Upper lobe of right lung (tissue), 1 donor: ENCODE results near the gene HERC4. TPM values are rescaled to one million over a fixed set of nuclear protein-coding genes. Genes with fewer than 3 reads are reported as not detected.
A peak's percentile ranks its signal among the peaks of the same experiment; 100 is the strongest.

ENCODE experiments used
- ATAC-seq: fragments of 200-7000 bp; cut with Tn5 transposase; one replicate; pipeline ENCODE4 v1.9.1; 2020; ENCODE audit warnings: mild to moderate bottlenecking, moderate library complexity
- DNase-seq: peaks from one replicate; pipeline ENCODE4 v3.0.0-alpha.2; 2020
- H3K27ac ChIP-seq: fragments of 200-600 bp; one replicate; pipeline ENCODE4 v1.8.0; 2022
- H3K27me3 ChIP-seq: fragments of 200-600 bp; one replicate; pipeline ENCODE4 v1.8.0; 2022; ENCODE audit warnings: mild to moderate bottlenecking
- H3K36me3 ChIP-seq: fragments of 200-600 bp; one replicate; pipeline ENCODE4 v1.8.0; 2022
- H3K4me1 ChIP-seq: fragments of 200-600 bp; one replicate; pipeline ENCODE4 v1.8.0; 2022
- H3K4me3 ChIP-seq: fragments of 200-600 bp; one replicate; pipeline ENCODE4 v1.8.0; 2022; ENCODE audit warnings: mild to moderate bottlenecking
- H3K9me3 ChIP-seq: fragments of 200-600 bp; one replicate; pipeline ENCODE4 v1.8.0; 2022
- CTCF ChIP-seq: fragments of 200-600 bp; IDR thresholded peaks from one replicate; pipeline ENCODE4 v1.8.0; 2022; ENCODE audit warnings: antibody characterized with exemption
- intact Hi-C: fragments of 100-400 bp; cut with DNase I; formaldehyde crosslinking; loops from one replicate; pipeline ENCODE4 v1.11.0; 2022
- total RNA-seq: library from RNA; stranded (reverse); fragmentation: NEBNext Ultra II Directional; extraction: Animal tissue kit (Norgen Biotek cat#: 25700); gene quantifications from one replicate; pipeline ENCODE4 v1.2.1, GENCODE V29; 2021
- donor health status: DM: no; HTN: yes; CAD: no; lungs with severe emphysema.

The HERC4 gene
- total RNA-seq, 1 donor from 2014 or later = 55.1 TPM

GRCh38 chr10:67978749-67979148, 96.3 kb downstream of the HERC4 start:
- H3K27me3 ChIP-seq = no peaks in the 10 kb centered on the region
- ATAC-seq (no peak), DNase-seq (no peak)
- no peak overlapping the region for H3K27ac ChIP-seq
- no peaks in the 10 kb centered on the region for H3K4me1 ChIP-seq
- no peaks in the 10 kb centered on the region for H3K9me3 ChIP-seq
- no peak for TF ChIP-seq CTCF
- intact Hi-C loops = no loop called here
- H3K36me3 ChIP-seq = peaks cover 60% of the 10 kb centered on the region
- H3K4me3 ChIP-seq = no peak overlapping the region

GRCh38 chr10:67977251-67977650, 97.8 kb downstream of the HERC4 start:
- intact Hi-C loops = no loop called here
- Histone ChIP-seq H3K4me3 (no peak overlapping the region), H3K27me3 (no peaks in the 10 kb centered on the region), H3K36me3 (peaks cover 65% of the 10 kb centered on the region), H3K9me3 (no peaks in the 10 kb centered on the region), H3K27ac (no peak overlapping the region), H3K4me1 (no peaks in the 10 kb centered on the region)
- DNase-seq = no peak
- no peak for TF ChIP-seq CTCF
- no peak for ATAC-seq

GRCh38 chr10:67976292-67977245, 98.5 kb downstream of the HERC4 start:
- no peaks in the 10 kb centered on the region for H3K9me3 ChIP-seq
- no peaks in the 10 kb centered on the region for H3K4me1 ChIP-seq
- H3K4me3 ChIP-seq = no peak overlapping the region
- intact Hi-C loops = no loop called here
- no peaks in the 10 kb centered on the region for H3K27me3 ChIP-seq
- TF ChIP-seq CTCF = no peak
- DNase-seq (no peak), ATAC-seq (peak; percentile 69)
- H3K27ac ChIP-seq = no peak overlapping the region
- peaks cover 71% of the 10 kb centered on the region for H3K36me3 ChIP-seq

- peaks cover 5% of the 10 kb centered on the region for H3K9me3 ChIP-seq
- no peak overlapping the region for H3K27ac ChIP-seq
- H3K4me1 ChIP-seq = no peaks in the 10 kb centered on the region
- intact Hi-C loops = no loop called here
- TF ChIP-seq CTCF = no peak
- DNase-seq = no peak
- H3K4me3 ChIP-seq = no peak overlapping the region
- no peaks in the 10 kb centered on the region for H3K27me3 ChIP-seq
- no peak for ATAC-seq
- peaks cover 66% of the 10 kb centered on the region for H3K36me3 ChIP-seq
These were observed 99.2 kb downstream of the HERC4 start for GRCh38 chr10:67975871-67976270.

- Histone ChIP-seq H3K4me3 (no peak overlapping the region), H3K36me3 (peaks cover 36% of the 10 kb centered on the region), H3K4me1 (no peaks in the 10 kb centered on the region), H3K27ac (no peak overlapping the region), H3K9me3 (peaks cover 8% of the 10 kb centered on the region), H3K27me3 (no peaks in the 10 kb centered on the region)
- DNase-seq = no peak
- intact Hi-C loops = no loop called here
- TF ChIP-seq CTCF = no peak
- ATAC-seq = no peak
These were observed 103.8 kb downstream of the HERC4 start for GRCh38 chr10:67971311-67971710.
